RWPE2 (cell line): Measurements from ENCODE around the gene MAP3K19.
A peak's percentile ranks its signal among the peaks of the same experiment; 100 is the strongest.

Source experiments
- ATAC-seq: fragments of 200-7000 bp; cut with Tn5 transposase; 3 replicates; pipeline ENCODE4 v1.9.1; 2021; ENCODE audit warnings: low read depth
- DNase-seq: peaks from one replicate; pipeline ENCODE4 v3.0.0-alpha.2; 2020; ENCODE audit warnings: low spot score
- H3K27ac ChIP-seq: fragments of 450-650 bp; 2 replicates; pipeline ENCODE4 v1.5.1; 2017; ENCODE audit warnings: mild to moderate bottlenecking; ENCODE audit not compliant: poor library complexity, severe bottlenecking
- H3K27me3 ChIP-seq: fragments of 250-450 bp; sonication (Bioruptor Pico); 2 replicates; pipeline ENCODE4 v1.5.1; 2021; ENCODE audit warnings: mild to moderate bottlenecking, moderate library complexity; ENCODE audit not compliant: insufficient read depth, poor library complexity, severe bottlenecking
- H3K36me3 ChIP-seq: fragments of 250-450 bp; sonication (Bioruptor Pico); 2 replicates; pipeline ENCODE4 v1.5.1; 2020; ENCODE audit warnings: low read depth, mild to moderate bottlenecking, moderate library complexity
- H3K4me1 ChIP-seq: fragments of 250-450 bp; sonication (Bioruptor Pico); 2 replicates; pipeline ENCODE4 v1.5.1; 2021; ENCODE audit warnings: mild to moderate bottlenecking, moderate library complexity; ENCODE audit not compliant: insufficient read depth, poor library complexity, severe bottlenecking
- H3K4me3 ChIP-seq: fragments of 250-450 bp; sonication (Bioruptor Pico); 2 replicates; pipeline ENCODE4 v1.5.1; 2021; ENCODE audit warnings: mild to moderate bottlenecking, moderate library complexity; ENCODE audit not compliant: severe bottlenecking
- H3K9me3 ChIP-seq: fragments of 250-450 bp; sonication (Bioruptor Pico); 2 replicates; pipeline ENCODE4 v1.5.1; 2021; ENCODE audit warnings: mild to moderate bottlenecking, moderate library complexity; ENCODE audit not compliant: severe bottlenecking
- CTCF ChIP-seq: fragments of 450-650 bp; IDR thresholded peaks from one replicate; pipeline ENCODE4 v1.5.1; 2017; ENCODE audit warnings: mild to moderate bottlenecking, moderate library complexity; ENCODE audit not compliant: poor library complexity, severe bottlenecking

The MAP3K19 gene

GRCh38 chr2:135047300-135047699 lies at the start of gene MAP3K19:
MAP3K19 (minus strand) TSS chr2:135047447; CDS start chr2:135024647, 22,800 bp downstream.
- no peak within 1 kb of the TSS for H3K27ac ChIP-seq
- H3K36me3 ChIP-seq, result no peaks in the 10 kb centered on the region
- no peaks in the 10 kb centered on the region for H3K27me3 ChIP-seq
- no peak within 1 kb of the TSS for H3K4me3 ChIP-seq
- DNase-seq, result no peak
- H3K9me3 ChIP-seq, result no peaks in the 10 kb centered on the region
- TF ChIP-seq CTCF, result no peak
- no peaks in the 10 kb centered on the region for H3K4me1 ChIP-seq
- ATAC-seq, result no peak

GRCh38 chr2:135096665-135097446 lies 49.6 kb upstream of the MAP3K19 start:
- Histone ChIP-seq H3K36me3 (peaks cover 62% of the 10 kb centered on the region), H3K9me3 (no peaks in the 10 kb centered on the region), H3K27ac (peak overlapping the region; percentile 25), H3K4me1 (peaks cover 33% of the 10 kb centered on the region), H3K27me3 (no peaks in the 10 kb centered on the region), H3K4me3 (no peak overlapping the region)
- no peak; the same call in 2 of the 3 replicates for ATAC-seq
- no peak for TF ChIP-seq CTCF
- no peak for DNase-seq

GRCh38 chr2:135095591-135095990 lies 48.3 kb upstream of the MAP3K19 start:
- ATAC-seq (peak; percentile 91), DNase-seq (no peak)
- TF ChIP-seq CTCF, result no peak
- Histone ChIP-seq H3K4me1 (peaks cover 33% of the 10 kb centered on the region), H3K9me3 (no peaks in the 10 kb centered on the region), H3K36me3 (peaks cover 68% of the 10 kb centered on the region), H3K27ac (peak overlapping the region; percentile 25), H3K4me3 (no peak overlapping the region), H3K27me3 (no peaks in the 10 kb centered on the region)

GRCh38 chr2:135094508-135094907 lies 47.3 kb upstream of the MAP3K19 start:
- DNase-seq, result no peak
- Histone ChIP-seq H3K4me3 (no peak overlapping the region), H3K27me3 (no peaks in the 10 kb centered on the region), H3K27ac (no peak overlapping the region), H3K9me3 (no peaks in the 10 kb centered on the region), H3K4me1 (peaks cover 33% of the 10 kb centered on the region), H3K36me3 (peaks cover 75% of the 10 kb centered on the region)
- no peak for ATAC-seq
- TF ChIP-seq CTCF, result no peak
